GM12892 (cell line): ENCODE measurements around the gene AP1G1.

Source experiments
- POLR2A ChIP-seq: IDR thresholded peaks from 2 replicates; pipeline ENCODE4 v1.6.1; 2011; ENCODE audit warnings: low read depth, low read length, control low read depth
- POLR2AphosphoS5 ChIP-seq: IDR thresholded peaks from 2 replicates; pipeline ENCODE4 v1.6.1; 2011; ENCODE audit warnings: low read depth, low read length, control low read depth
- TAF1 ChIP-seq: IDR thresholded peaks from 2 replicates; pipeline ENCODE4 v1.6.1; 2011; ENCODE audit warnings: low read depth, mild to moderate bottlenecking, control low read depth, low read length, borderline replicate concordance

DNA sequence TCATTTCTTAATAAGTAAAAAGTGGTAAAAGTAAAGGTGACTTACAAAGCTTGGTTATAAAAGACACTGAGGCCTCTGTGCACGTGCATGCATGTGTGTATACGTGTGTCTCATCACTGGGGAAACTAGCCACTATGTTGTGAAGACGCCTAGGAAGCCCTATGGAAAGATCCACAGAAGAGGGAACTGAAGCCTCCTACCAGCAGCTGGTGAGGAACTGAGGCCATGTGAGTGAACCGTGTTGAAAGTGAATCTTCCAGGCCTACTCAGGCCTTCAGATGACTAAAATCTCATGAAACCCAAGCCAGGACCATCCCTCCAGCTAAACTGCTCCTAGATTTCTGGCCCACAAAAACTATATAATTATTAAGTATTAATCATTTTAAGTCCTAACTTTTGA lies 107.8 kb downstream of the AP1G1 start:
- TF ChIP-seq TAF1 (no peak), POLR2AphosphoS5 (no peak), POLR2A (no peak)
